Vagina (tissue), 2 donors: Measurements from ENCODE around the gene SF3B5. TPM values are rescaled to one million over a fixed set of nuclear protein-coding genes. Genes with fewer than 3 reads are reported as not detected.

Experiments used
- DNase-seq, 2 donors: peaks; one replicate each; pipeline ENCODE4 v3.0.0-alpha.2; 2017; ENCODE audit errors: extremely low spot score in 2 of 2
- H3K27ac ChIP-seq: fragments of 200-600 bp; sonication (generic); one replicate; pipeline ENCODE4 v1.5.1; 2019
- H3K27me3 ChIP-seq: fragments of 200-600 bp; sonication (generic); one replicate; pipeline ENCODE4 v1.5.1; 2019
- H3K36me3 ChIP-seq, 2 donors: fragments of 200-600 bp; sonication (generic); one replicate each; pipeline ENCODE4 v1.5.1; 2017 to 2019
- H3K4me1 ChIP-seq: fragments of 200-600 bp; sonication (generic); one replicate; pipeline ENCODE4 v1.5.1; 2019
- H3K4me3 ChIP-seq, 2 donors: fragments of 200-600 bp; sonication (generic); 1 replicate in 1 of 2; 2 replicates in 1 of 2; pipeline ENCODE4 v1.5.1; 2016 to 2019
- H3K9me3 ChIP-seq: fragments of 200-600 bp; sonication (generic); one replicate; pipeline ENCODE4 v1.5.1; 2019
- POLR2A ChIP-seq, 2 donors: fragments of 450-650 bp; IDR thresholded peaks; one replicate each; pipeline ENCODE4 v1.6.1; 2017; ENCODE audit warnings: antibody characterized with exemption in 2 of 2, mild to moderate bottlenecking in 2 of 2, moderate library complexity in 2 of 2
- POLR2AphosphoS5 ChIP-seq, 2 donors: sonication (generic); formaldehyde crosslinking; IDR thresholded peaks; one replicate each; pipeline ENCODE4 v1.9.0; 2017; ENCODE audit warnings: antibody characterized with exemption in 2 of 2, mild to moderate bottlenecking in 2 of 2, low read depth in 1 of 2; ENCODE audit not compliant: insufficient read depth in 1 of 2
- intact Hi-C: fragments of 100-400 bp; cut with DNase I; formaldehyde crosslinking; loops from one replicate; pipeline ENCODE4 v1.15.1; 2023
- total RNA-seq: library from RNA; depleted of rRNA; stranded (reverse); fragments of >200 nt; gene quantifications from one replicate; pipeline ENCODE4 v1.2.3, GENCODE V29; 2016
- TF ChIP-seq, protein P1 (sequence below), 3 experiments: fragments of 450-650 bp in 2 of 3; fragments of 200-600 bp in 1 of 3; sonication (generic) in 1 of 3; IDR thresholded peaks; one replicate each; pipeline ENCODE4 v1.5.1; 2017 to 2019; ENCODE audit warnings: antibody characterized with exemption in 3 of 3, mild to moderate bottlenecking in 2 of 3, moderate library complexity in 2 of 3

SF3B5 gene
- total RNA-seq, result 134 TPM

GRCh38 chr6:144095134-144096002 lies at the start of gene SF3B5:
TSS of gene SF3B5 (minus strand) at chr6:144095573. CDS start at chr6:144095497, 76 bp downstream.
- H3K27ac ChIP-seq, result peak within 1 kb of the TSS; percentile 58
- H3K4me1 ChIP-seq, result peaks cover 20% of the 10 kb centered on the region
- H3K9me3 ChIP-seq, result no peaks in the 10 kb centered on the region
- peak within 1 kb of the TSS; percentile 53 to 70 for H3K4me3 ChIP-seq
- TF ChIP-seq, protein P1, sequence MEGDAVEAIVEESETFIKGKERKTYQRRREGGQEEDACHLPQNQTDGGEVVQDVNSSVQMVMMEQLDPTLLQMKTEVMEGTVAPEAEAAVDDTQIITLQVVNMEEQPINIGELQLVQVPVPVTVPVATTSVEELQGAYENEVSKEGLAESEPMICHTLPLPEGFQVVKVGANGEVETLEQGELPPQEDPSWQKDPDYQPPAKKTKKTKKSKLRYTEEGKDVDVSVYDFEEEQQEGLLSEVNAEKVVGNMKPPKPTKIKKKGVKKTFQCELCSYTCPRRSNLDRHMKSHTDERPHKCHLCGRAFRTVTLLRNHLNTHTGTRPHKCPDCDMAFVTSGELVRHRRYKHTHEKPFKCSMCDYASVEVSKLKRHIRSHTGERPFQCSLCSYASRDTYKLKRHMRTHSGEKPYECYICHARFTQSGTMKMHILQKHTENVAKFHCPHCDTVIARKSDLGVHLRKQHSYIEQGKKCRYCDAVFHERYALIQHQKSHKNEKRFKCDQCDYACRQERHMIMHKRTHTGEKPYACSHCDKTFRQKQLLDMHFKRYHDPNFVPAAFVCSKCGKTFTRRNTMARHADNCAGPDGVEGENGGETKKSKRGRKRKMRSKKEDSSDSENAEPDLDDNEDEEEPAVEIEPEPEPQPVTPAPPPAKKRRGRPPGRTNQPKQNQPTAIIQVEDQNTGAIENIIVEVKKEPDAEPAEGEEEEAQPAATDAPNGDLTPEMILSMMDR (IDR thresholded peaks at IDR 0.05), result peak in 2 of 3 experiments; percentile 6 to 7
- TF ChIP-seq POLR2A (IDR thresholded peaks at IDR 0.05), result peak in 1 of 2 donors; percentile 42
- TF ChIP-seq POLR2AphosphoS5 (IDR thresholded peaks at IDR 0.05; ENCODE audit: insufficient read depth in 1 of 2, low read depth in 1 of 2), result peak; percentile 95 to 99
- no peaks in the 10 kb centered on the region for H3K36me3 ChIP-seq
- peak; percentile 99 to 100 for DNase-seq
- intact Hi-C loops, result loop anchor here (5.0 kb wide), 1 partner anchor 122 kb away; no protein-coding TSS in a partner anchor
- no peaks in the 10 kb centered on the region for H3K27me3 ChIP-seq

DNA sequence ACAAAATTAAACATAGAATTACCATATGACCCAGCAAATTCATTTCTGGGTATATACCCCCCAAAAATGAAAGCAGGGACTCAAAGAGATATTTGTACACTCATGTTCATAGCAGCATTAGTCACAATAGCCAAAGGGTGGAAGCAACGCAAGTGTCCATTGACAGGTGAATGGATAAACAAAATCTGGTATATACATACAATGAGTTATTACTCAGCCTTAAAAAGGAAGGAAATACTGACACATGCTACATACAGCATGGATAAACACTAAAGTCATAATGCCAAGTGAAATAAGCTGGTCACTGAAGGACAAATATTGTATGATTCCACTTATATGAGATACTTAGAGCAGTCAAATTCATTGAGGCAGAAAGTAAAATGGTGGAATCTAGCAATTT lies 49.6 kb upstream of the SF3B5 start:
- Histone ChIP-seq H3K4me1 (no peaks in the 10 kb centered on the region), H3K27me3 (no peaks in the 10 kb centered on the region), H3K27ac (no peak overlapping the region), H3K36me3 (no peaks in the 10 kb centered on the region), H3K9me3 (no peaks in the 10 kb centered on the region), H3K4me3 (no peak overlapping the region)
- DNase-seq, result no peak
- intact Hi-C loops, result no loop called here
- TF ChIP-seq POLR2AphosphoS5 (IDR thresholded peaks at IDR 0.05; ENCODE audit: insufficient read depth in 1 of 2, low read depth in 1 of 2), result no peak
- TF ChIP-seq, protein P1 (IDR thresholded peaks at IDR 0.05), result no peak
- no peak for TF ChIP-seq POLR2A (IDR thresholded peaks at IDR 0.05)

GRCh38 chr6:144143878-144144277 lies 48.5 kb upstream of the SF3B5 start:
- Histone ChIP-seq H3K4me3 (no peak overlapping the region), H3K27me3 (no peaks in the 10 kb centered on the region), H3K9me3 (no peaks in the 10 kb centered on the region), H3K36me3 (no peaks in the 10 kb centered on the region), H3K27ac (no peak overlapping the region), H3K4me1 (no peaks in the 10 kb centered on the region)
- TF ChIP-seq POLR2AphosphoS5 (IDR thresholded peaks at IDR 0.05; ENCODE audit: insufficient read depth in 1 of 2, low read depth in 1 of 2) (no peak), POLR2A (IDR thresholded peaks at IDR 0.05) (no peak)
- TF ChIP-seq, protein P1 (IDR thresholded peaks at IDR 0.05), result no peak
- intact Hi-C loops, result no loop called here
- DNase-seq, result no peak

- DNase-seq, result no peak
- intact Hi-C loops, result no loop called here
- no peak for TF ChIP-seq POLR2AphosphoS5 (IDR thresholded peaks at IDR 0.05; ENCODE audit: insufficient read depth in 1 of 2, low read depth in 1 of 2)
- no peak for TF ChIP-seq POLR2A (IDR thresholded peaks at IDR 0.05)
- TF ChIP-seq, protein P1 (IDR thresholded peaks at IDR 0.05), result no peak
Observed at GRCh38 chr6:144143106-144143505, 47.7 kb upstream of the SF3B5 start.

DNA sequence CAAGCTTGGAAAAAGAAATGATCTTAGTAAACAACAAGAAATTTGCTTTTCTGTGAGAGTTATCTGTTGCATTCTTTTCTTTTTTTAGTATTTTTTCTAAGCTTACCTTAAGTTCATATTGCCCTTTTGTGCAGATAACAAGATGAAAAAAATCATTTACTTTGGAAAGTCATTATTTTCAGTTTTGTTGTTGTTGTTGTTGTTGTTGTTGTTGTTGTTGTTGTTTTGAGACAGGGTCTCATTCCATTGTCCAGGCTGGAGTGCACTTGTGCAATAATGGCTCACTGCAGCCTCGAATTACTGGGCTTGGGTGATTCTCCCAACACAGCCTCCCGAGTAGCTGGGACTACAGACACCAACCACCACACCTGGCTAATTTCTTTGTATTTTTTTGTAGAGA lies 46.1 kb upstream of the SF3B5 start:
- H3K36me3 ChIP-seq, result no peaks in the 10 kb centered on the region
- H3K27ac ChIP-seq, result no peak overlapping the region
- TF ChIP-seq, protein P1 (IDR thresholded peaks at IDR 0.05), result no peak
- no peak for TF ChIP-seq POLR2AphosphoS5 (IDR thresholded peaks at IDR 0.05; ENCODE audit: insufficient read depth in 1 of 2, low read depth in 1 of 2)
- no peak for TF ChIP-seq POLR2A (IDR thresholded peaks at IDR 0.05)
- no peaks in the 10 kb centered on the region for H3K4me1 ChIP-seq
- H3K27me3 ChIP-seq, result no peaks in the 10 kb centered on the region
- DNase-seq, result no peak
- intact Hi-C loops, result no loop called here
- no peak overlapping the region for H3K4me3 ChIP-seq
- no peaks in the 10 kb centered on the region for H3K9me3 ChIP-seq

More at GRCh38 chr6:144143106-144143505, 47.7 kb upstream of the SF3B5 start:
- H3K4me1 ChIP-seq, result no peaks in the 10 kb centered on the region
- H3K36me3 ChIP-seq, result no peaks in the 10 kb centered on the region
- no peaks in the 10 kb centered on the region for H3K27me3 ChIP-seq
- H3K4me3 ChIP-seq, result no peak overlapping the region
- no peaks in the 10 kb centered on the region for H3K9me3 ChIP-seq
- H3K27ac ChIP-seq, result no peak overlapping the region
